Uterus (tissue), 4 donors: ENCODE results near the gene PRXL2A. TPM values are rescaled to one million over a fixed set of nuclear protein-coding genes. Genes with fewer than 3 reads are reported as not detected.

Experiments
- DNase-seq, 2 donors: peaks; one replicate each; pipeline ENCODE4 v3.0.0-alpha.2; 2019 to 2020
- H3K27ac ChIP-seq, 2 donors: fragments of 200-600 bp; sonication (generic); 1 replicate in 1 of 2; 2 replicates in 1 of 2; pipeline ENCODE4 v1.5.1; 2016 to 2018
- H3K27me3 ChIP-seq, 2 donors: fragments of 200-600 bp; sonication (generic); one replicate each; pipeline ENCODE4 v1.5.1; 2018 to 2019; ENCODE audit warnings: control low read depth in 1 of 2
- H3K36me3 ChIP-seq, 2 donors: fragments of 200-600 bp; sonication (generic); one replicate each; pipeline ENCODE4 v1.5.1; 2019; ENCODE audit warnings: control low read depth in 1 of 2
- H3K4me1 ChIP-seq, 2 donors: fragments of 200-600 bp; sonication (generic); one replicate each; pipeline ENCODE4 v1.5.1; 2018 to 2019; ENCODE audit warnings: control low read depth in 1 of 2
- H3K4me3 ChIP-seq, 2 donors: fragments of 200-600 bp; sonication (generic); 1 replicate in 1 of 2; 2 replicates in 1 of 2; pipeline ENCODE4 v1.5.1; 2018 to 2019; ENCODE audit warnings: mild to moderate bottlenecking in 1 of 2
- H3K9me3 ChIP-seq, 2 donors: fragments of 200-600 bp; sonication (generic); one replicate each; pipeline ENCODE4 v1.5.1; 2019; ENCODE audit warnings: control low read depth in 1 of 2
- POLR2A ChIP-seq, 2 donors: fragments of 450-650 bp; IDR thresholded peaks; one replicate each; pipeline ENCODE4 v1.6.1; 2016; ENCODE audit warnings: antibody characterized with exemption in 2 of 2, mild to moderate bottlenecking in 1 of 2, moderate library complexity in 1 of 2
- intact Hi-C: fragments of 100-400 bp; cut with DNase I; formaldehyde crosslinking; loops from one replicate; pipeline ENCODE4 v1.15.1; 2023; ENCODE audit warnings: low total_unique reads
- total RNA-seq, 4 donors: library from RNA; depleted of rRNA in 3 of 4; stranded (reverse); fragments of >200 nt in 3 of 4; gene quantifications; one replicate each; pipeline versions ENCODE4 v1.1.0 to v1.2.4, GENCODE V29; 2014 to 2023
- TF ChIP-seq, protein P1 (sequence below), 4 experiments: fragments of 200-600 bp in 2 of 4; fragments of 450-650 bp in 2 of 4; sonication (generic) in 2 of 4; IDR thresholded peaks; one replicate each; pipeline ENCODE4 v1.5.1; 2016 to 2019; ENCODE audit warnings: antibody characterized with exemption in 4 of 4, mild to moderate bottlenecking in 2 of 4, moderate library complexity in 1 of 4
- donor health status: DM: yes; HTN: yes; CAD: no.

Gene PRXL2A
- total RNA-seq, 4 donors from 2014 or later = 12.3 to 70.7 (median 50.9) TPM

DNA sequence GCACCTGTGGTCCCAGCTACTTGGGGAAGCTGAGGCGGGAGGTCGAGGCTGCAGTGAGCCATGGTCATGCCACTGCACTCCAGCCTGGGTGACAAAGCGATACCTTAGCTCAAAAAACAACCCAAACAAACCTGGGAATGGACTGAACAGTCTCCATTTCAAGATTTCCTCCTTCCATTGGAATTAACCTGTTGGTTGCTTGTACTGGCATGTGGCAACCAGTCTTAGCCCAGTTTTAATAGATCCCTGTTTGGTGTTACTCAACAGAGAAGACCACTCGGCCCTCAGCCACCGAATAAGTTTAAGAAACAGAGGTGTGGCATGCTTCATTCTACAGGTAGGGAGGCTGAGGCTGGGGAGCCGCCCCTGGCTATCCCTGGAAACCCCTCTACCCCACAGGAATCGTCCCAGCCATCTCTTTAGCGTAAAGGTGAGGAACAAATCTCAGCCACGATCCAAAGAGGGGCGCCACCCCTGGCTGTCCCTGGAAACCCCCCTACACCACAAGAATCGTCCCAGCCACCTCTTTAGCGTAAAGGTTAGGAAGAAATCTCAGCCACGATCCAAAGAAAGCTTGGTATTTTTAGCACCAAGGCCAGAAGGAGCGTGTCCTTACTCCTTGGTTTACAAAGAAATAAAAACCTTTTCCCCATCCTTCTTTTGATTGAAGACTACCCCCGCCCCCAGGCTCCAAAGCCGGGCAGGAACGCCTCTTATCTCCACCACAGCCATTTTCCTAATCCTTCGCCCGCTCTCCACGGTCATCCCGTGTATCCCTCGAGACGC lies 44.9 kb downstream of the PRXL2A start:
- H3K9me3 ChIP-seq = no peaks in the 10 kb centered on the region
- intact Hi-C loops = no loop called here
- peak overlapping the region; percentile 96 to 97 for H3K27ac ChIP-seq
- no peaks in the 10 kb centered on the region for H3K36me3 ChIP-seq
- H3K27me3 ChIP-seq = no peaks in the 10 kb centered on the region
- H3K4me3 ChIP-seq = peak overlapping the region; percentile 23 to 41
- TF ChIP-seq POLR2A (IDR thresholded peaks at IDR 0.05) = no peak
- TF ChIP-seq, protein P1, sequence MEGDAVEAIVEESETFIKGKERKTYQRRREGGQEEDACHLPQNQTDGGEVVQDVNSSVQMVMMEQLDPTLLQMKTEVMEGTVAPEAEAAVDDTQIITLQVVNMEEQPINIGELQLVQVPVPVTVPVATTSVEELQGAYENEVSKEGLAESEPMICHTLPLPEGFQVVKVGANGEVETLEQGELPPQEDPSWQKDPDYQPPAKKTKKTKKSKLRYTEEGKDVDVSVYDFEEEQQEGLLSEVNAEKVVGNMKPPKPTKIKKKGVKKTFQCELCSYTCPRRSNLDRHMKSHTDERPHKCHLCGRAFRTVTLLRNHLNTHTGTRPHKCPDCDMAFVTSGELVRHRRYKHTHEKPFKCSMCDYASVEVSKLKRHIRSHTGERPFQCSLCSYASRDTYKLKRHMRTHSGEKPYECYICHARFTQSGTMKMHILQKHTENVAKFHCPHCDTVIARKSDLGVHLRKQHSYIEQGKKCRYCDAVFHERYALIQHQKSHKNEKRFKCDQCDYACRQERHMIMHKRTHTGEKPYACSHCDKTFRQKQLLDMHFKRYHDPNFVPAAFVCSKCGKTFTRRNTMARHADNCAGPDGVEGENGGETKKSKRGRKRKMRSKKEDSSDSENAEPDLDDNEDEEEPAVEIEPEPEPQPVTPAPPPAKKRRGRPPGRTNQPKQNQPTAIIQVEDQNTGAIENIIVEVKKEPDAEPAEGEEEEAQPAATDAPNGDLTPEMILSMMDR (IDR thresholded peaks at IDR 0.05) = no peak
- peaks cover 0 to 16% of the 10 kb centered on the region in 2 donors for H3K4me1 ChIP-seq
- no peak for DNase-seq

DNA sequence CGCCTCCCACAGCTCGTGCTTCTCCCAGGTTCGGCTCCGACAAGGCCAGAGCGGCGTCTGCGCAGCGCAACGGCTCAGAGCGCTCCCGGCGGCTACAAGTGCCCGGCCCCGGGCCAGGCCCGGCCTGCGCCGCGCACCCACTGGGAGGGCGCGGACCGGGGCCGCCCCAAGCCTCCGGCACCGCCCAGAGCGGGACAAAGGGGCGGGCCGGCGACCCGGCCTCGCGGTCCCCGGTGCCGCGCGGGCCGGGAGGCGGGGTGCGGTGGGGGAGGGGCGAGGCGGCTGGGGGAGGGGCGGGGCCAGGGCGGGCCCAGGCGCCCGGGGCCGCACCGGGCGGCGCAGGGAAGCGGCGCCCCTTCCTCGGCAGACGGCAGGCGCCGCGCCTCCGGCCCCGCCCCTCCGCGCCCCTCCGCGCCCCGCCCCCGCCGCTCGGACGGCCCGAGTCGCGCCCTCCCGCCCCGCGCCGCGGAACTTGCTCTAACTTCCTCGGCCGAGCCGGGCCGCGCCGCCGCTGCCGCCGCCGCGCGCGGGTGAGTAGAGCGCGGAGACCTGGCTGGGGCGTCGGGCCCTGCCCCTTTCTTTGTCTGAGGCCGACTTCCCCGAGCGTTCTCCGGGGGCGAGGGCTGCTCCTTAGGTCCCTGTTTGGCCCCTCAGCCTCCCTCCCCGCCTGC lies 45.6 kb downstream of the PRXL2A start, which contains the start of gene TSPAN14:
TSPAN14 (plus strand) TSS at position 469 of the 671 bp plus-strand sequence. CDS start 34,924 bp downstream, outside the sequence.
- peaks cover 0 to 16% of the 10 kb centered on the region in 2 donors for H3K4me1 ChIP-seq
- intact Hi-C loops = no loop called here
- peak; percentile 86 to 89 for DNase-seq
- no peaks in the 10 kb centered on the region for H3K9me3 ChIP-seq
- H3K4me3 ChIP-seq = peak within 1 kb of the TSS; percentile 65 to 79
- no peaks in the 10 kb centered on the region for H3K27me3 ChIP-seq
- peak within 1 kb of the TSS; percentile 96 to 99 for H3K27ac ChIP-seq
- TF ChIP-seq POLR2A (IDR thresholded peaks at IDR 0.05) = peak; percentile 46 to 70
- TF ChIP-seq, protein P1 (IDR thresholded peaks at IDR 0.05) = peak in 1 of 4 experiments; percentile 17
- no peaks in the 10 kb centered on the region for H3K36me3 ChIP-seq

DNA sequence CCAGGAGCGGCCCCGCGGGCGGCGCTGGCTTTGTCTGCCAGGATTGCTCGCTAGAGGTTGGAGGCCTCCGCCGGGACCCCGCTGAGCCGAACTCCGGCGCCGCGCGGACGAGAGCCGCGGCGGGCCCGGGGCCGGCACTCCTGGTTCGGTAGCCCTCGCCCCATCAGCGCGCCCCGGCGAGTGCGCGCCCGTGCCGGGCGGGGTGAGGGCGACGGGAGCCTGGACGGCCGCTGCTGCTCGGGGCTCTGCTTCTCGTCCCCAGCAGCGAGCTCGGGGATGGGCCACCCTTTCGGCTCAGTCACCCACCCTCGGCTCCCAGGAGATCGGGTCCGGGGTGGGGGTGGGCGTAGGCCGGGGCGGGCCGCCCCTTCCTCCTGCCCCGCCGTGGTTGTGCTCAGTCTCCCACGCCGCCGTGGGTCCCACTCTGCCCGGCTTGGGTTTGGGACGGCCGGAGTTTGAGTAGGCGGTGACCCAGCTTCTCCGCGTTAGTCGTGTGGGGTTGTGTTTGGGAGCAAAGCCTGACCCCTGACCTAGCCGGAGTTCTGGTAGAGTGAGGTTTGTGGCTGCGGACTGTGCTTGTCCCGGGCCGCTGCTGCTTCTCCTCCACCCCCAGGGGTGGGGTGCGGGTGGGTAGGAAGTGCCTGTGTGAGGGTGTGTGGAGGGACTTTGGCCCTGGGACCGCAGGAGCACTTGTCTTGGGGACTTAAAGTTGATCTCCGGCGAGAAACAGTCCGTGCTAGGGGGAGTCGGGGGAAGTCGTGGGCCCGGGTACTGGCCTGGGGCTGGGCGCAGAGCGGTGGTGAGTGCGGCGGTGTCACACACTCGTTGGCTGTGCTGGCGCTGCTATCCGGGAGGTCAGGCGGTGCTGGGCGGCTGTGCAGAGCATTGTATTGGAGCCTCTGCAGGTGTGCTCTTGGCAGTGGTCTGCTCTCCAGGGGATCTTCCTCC lies 46.4 kb downstream of the PRXL2A start:
- DNase-seq = peak; percentile 36
- H3K4me3 ChIP-seq = peak overlapping the region; percentile 65 to 79
- H3K36me3 ChIP-seq = no peaks in the 10 kb centered on the region
- no peaks in the 10 kb centered on the region for H3K27me3 ChIP-seq
- peaks cover 0 to 16% of the 10 kb centered on the region in 2 donors for H3K4me1 ChIP-seq
- intact Hi-C loops = loop anchor here (5.0 kb wide), 1 partner anchor 48 kb away; no protein-coding TSS in a partner anchor
- H3K9me3 ChIP-seq = no peaks in the 10 kb centered on the region
- H3K27ac ChIP-seq = peak overlapping the region; percentile 96 to 99
- TF ChIP-seq, protein P1 (IDR thresholded peaks at IDR 0.05) = no peak
- no peak for TF ChIP-seq POLR2A (IDR thresholded peaks at IDR 0.05)

DNA sequence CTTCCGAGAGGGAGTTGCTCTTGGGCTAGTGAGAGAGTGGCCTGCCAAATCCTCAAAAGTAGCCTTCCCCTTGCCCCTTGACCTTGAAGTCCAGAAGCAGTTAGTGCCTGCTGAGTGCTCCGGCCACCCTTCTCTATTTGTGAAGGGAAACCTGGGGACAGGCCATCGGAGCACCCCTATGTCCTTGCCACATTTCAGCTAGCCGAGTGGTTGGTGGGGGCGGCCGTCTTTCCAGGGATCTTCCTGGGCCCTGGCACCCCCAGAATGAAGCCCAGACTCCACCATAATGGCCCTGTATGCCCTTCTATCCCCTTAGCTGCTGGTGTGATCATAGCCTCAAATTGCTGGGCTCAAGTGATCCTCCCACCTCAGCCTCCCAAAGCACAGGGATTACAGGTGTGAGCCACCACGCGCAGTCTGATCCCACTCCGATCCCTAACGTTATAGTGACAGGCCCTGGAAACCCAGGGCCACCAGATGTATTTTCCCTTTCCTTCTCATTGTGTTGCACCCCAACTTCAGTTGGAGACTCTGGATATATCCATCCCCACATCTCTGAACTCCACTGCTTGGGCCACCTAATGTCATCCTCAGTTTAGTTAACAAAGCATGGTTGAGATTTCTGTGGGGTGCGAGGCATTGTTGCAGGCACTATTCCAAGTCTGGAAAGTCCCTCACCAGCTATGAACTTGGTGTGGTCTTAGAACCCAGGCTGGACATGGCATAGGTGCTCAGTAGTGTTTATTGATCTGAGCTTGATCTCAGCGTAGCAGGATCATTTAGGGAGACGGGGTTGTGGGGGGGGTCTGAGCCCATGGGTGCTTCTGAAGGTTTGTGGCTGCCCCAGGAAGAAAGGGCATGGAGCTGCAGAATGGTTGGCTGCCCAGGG lies 47.4 kb downstream of the PRXL2A start:
- no peaks in the 10 kb centered on the region for H3K27me3 ChIP-seq
- H3K4me1 ChIP-seq = peaks cover 0 to 16% of the 10 kb centered on the region in 2 donors
- intact Hi-C loops = loop anchor here (5.0 kb wide), 1 partner anchor 47 kb away; no protein-coding TSS in a partner anchor
- peak overlapping the region; percentile 96 to 99 for H3K27ac ChIP-seq
- DNase-seq = no peak
- peak overlapping the region; percentile 65 to 79 for H3K4me3 ChIP-seq
- TF ChIP-seq, protein P1 (IDR thresholded peaks at IDR 0.05) = no peak
- no peak for TF ChIP-seq POLR2A (IDR thresholded peaks at IDR 0.05)
- H3K36me3 ChIP-seq = no peaks in the 10 kb centered on the region
- H3K9me3 ChIP-seq = no peaks in the 10 kb centered on the region
